Muscle of leg (tissue), 11 donors: ENCODE measurements around the gene FAM78A. TPM values are rescaled to one million over a fixed set of nuclear protein-coding genes. Genes with fewer than 3 reads are reported as not detected.
"Not testable (repeated sequence)": the region's sequence is repeated elsewhere in the genome, so short reads cannot be mapped to it uniquely, and the experiment has no call there.

Experiments
- DNase-seq: peaks from one replicate; pipeline ENCODE4 v3.0.0; 2013
- H3K27ac ChIP-seq: one replicate; pipeline ENCODE4 v1.5.1; 2013; ENCODE audit warnings: mild to moderate bottlenecking, low read length, control low read depth
- H3K27me3 ChIP-seq: one replicate; pipeline ENCODE4 v1.6.1; 2013; ENCODE audit warnings: low read length; ENCODE audit not compliant: control insufficient read depth, insufficient read depth
- H3K36me3 ChIP-seq: one replicate; pipeline ENCODE4 v1.6.1; 2013; ENCODE audit warnings: low read length; ENCODE audit not compliant: control insufficient read depth, insufficient read depth
- H3K4me1 ChIP-seq: one replicate; pipeline ENCODE4 v1.6.1; 2013; ENCODE audit warnings: low read length; ENCODE audit not compliant: control insufficient read depth, insufficient read depth
- H3K4me3 ChIP-seq: one replicate; pipeline ENCODE4 v1.5.1; 2013; ENCODE audit warnings: low read length, control low read depth
- H3K9me3 ChIP-seq: replicated peaks from 2 replicates; pipeline ENCODE4 v1.6.1; 2013; ENCODE audit warnings: low read depth, low read length; ENCODE audit not compliant: control insufficient read depth
- WGBS: methylation state at CpG from one replicate; pipeline ENCODE4 v1.1.5; 2013; ENCODE audit warnings: missing lambda C conversion rate; ENCODE audit not compliant: insufficient coverage; 5-methylcytosine and 5-hydroxymethylcytosine counted together
- polyA plus RNA-seq, 8 donors: library from polyadenylated mRNA; unstranded; fragments of 120-200 nt; gene quantifications; one replicate each; pipeline versions ENCODE4 v1.2.1 to v1.2.3, GENCODE V29; 2013; ENCODE audit warnings: inconsistent platforms in 1 of 8, low replicate concordance in 1 of 8; ENCODE audit not compliant: insufficient read length in 8 of 8, insufficient read depth in 1 of 8
- total RNA-seq: library from RNA; stranded (reverse); fragments of 120-200 nt; gene quantifications from one replicate; pipeline ENCODE4 v1.2.4, GENCODE V29; 2013

FAM78A gene
- total and polyA plus RNA-seq, 9 donors: 23.0 to 45.2 (median 33.1) TPM

GRCh38 chr9:131274674-131275331 lies 1.5 kb downstream of the FAM78A start:
- H3K4me3 ChIP-seq: peak overlapping the region; percentile 67
- peaks cover 13% of the 10 kb centered on the region for H3K27me3 ChIP-seq
- WGBS: 58% methylated on average over 12 of the region's 18 CpGs
- peaks cover 63% of the 10 kb centered on the region for H3K4me1 ChIP-seq
- DNase-seq: peak; percentile 59
- H3K27ac ChIP-seq: peak overlapping the region; percentile 93
- no peaks in the 10 kb centered on the region for H3K9me3 ChIP-seq
- H3K36me3 ChIP-seq: peaks cover 14% of the 10 kb centered on the region

GRCh38 chr9:131273856-131274673 lies 2.2 kb downstream of the FAM78A start:
- Histone ChIP-seq H3K27me3 (peaks cover 13% of the 10 kb centered on the region), H3K4me1 (peaks cover 64% of the 10 kb centered on the region), H3K27ac (peak overlapping the region; percentile 93), H3K36me3 (peaks cover 14% of the 10 kb centered on the region), H3K9me3 (no peaks in the 10 kb centered on the region), H3K4me3 (peak overlapping the region; percentile 67)
- no peak for DNase-seq
- 30% methylated on average over 2 of the region's 13 CpGs for WGBS

GRCh38 chr9:131273146-131273855 lies 3.0 kb downstream of the FAM78A start:
- Histone ChIP-seq H3K9me3 (no peaks in the 10 kb centered on the region), H3K36me3 (peaks cover 14% of the 10 kb centered on the region), H3K27ac (peak overlapping the region; percentile 93), H3K4me3 (peak overlapping the region; percentile 67), H3K4me1 (peaks cover 61% of the 10 kb centered on the region), H3K27me3 (peaks cover 13% of the 10 kb centered on the region)
- WGBS: 44% methylated on average over 13 of the region's 22 CpGs
- peak; percentile 53 for DNase-seq

GRCh38 chr9:131272212-131272611 lies 4.1 kb downstream of the FAM78A start:
- no peak overlapping the region for H3K4me3 ChIP-seq
- H3K4me1 ChIP-seq: peaks cover 63% of the 10 kb centered on the region
- peak overlapping the region; percentile 93 for H3K27ac ChIP-seq
- peaks cover 14% of the 10 kb centered on the region for H3K36me3 ChIP-seq
- DNase-seq: no peak
- peaks cover 13% of the 10 kb centered on the region for H3K27me3 ChIP-seq
- H3K9me3 ChIP-seq: no peaks in the 10 kb centered on the region
- no CpG with 5 or more reads among the region's 3 CpGs for WGBS

- Histone ChIP-seq H3K36me3 (peaks cover 14% of the 10 kb centered on the region), H3K9me3 (no peaks in the 10 kb centered on the region), H3K27ac (peak overlapping the region; percentile 82), H3K27me3 (peaks cover 13% of the 10 kb centered on the region), H3K4me1 (peaks cover 70% of the 10 kb centered on the region), H3K4me3 (no peak overlapping the region)
- whole genome bisulfite sequencing: 62% methylated on average over 6 of the region's 6 CpGs
- no peak for DNase-seq
Observed at GRCh38 chr9:131271506-131271931, 4.8 kb downstream of the FAM78A start.

- peaks cover 76% of the 10 kb centered on the region for H3K4me1 ChIP-seq
- H3K9me3 ChIP-seq, H3K27me3 ChIP-seq, DNase-seq, H3K4me3 ChIP-seq: not testable (repeated sequence)
- WGBS: 100% methylated on average over 1 of the region's 1 CpG
- peaks cover 12% of the 10 kb centered on the region for H3K36me3 ChIP-seq
- H3K27ac ChIP-seq: peak overlapping the region; percentile 82
Observed at GRCh38 chr9:131271016-131271273, 5.4 kb downstream of the FAM78A start.

- H3K4me1 ChIP-seq: peaks cover 81% of the 10 kb centered on the region
- peak; percentile 87 for DNase-seq
- 39% methylated on average over 14 of the region's 20 CpGs for WGBS
Observed at GRCh38 chr9:131270171-131271015, 5.9 kb downstream of the FAM78A start.

GRCh38 chr9:131266266-131267229 lies 9.8 kb downstream of the FAM78A start:
- Histone ChIP-seq H3K9me3 (no peaks in the 10 kb centered on the region), H3K27me3 (no peaks in the 10 kb centered on the region), H3K36me3 (peaks cover 7% of the 10 kb centered on the region), H3K4me1 (peaks cover 55% of the 10 kb centered on the region), H3K27ac (peak overlapping the region; percentile 69), H3K4me3 (no peak overlapping the region)
- WGBS: 49% methylated on average over 21 of the region's 26 CpGs
- DNase-seq: peak; percentile 68

More at GRCh38 chr9:131270171-131271015, 5.9 kb downstream of the FAM78A start:
- H3K36me3 ChIP-seq: peaks cover 12% of the 10 kb centered on the region
- no peaks in the 10 kb centered on the region for H3K9me3 ChIP-seq
- H3K27me3 ChIP-seq: peaks cover 4% of the 10 kb centered on the region
- no peak overlapping the region for H3K4me3 ChIP-seq
- peak overlapping the region; percentile 88 for H3K27ac ChIP-seq

GRCh38 chr9:131264231-131264630 lies 12.1 kb downstream of the FAM78A start:
- H3K9me3 ChIP-seq: no peaks in the 10 kb centered on the region
- H3K4me3 ChIP-seq: no peak overlapping the region
- no peaks in the 10 kb centered on the region for H3K27me3 ChIP-seq
- H3K36me3 ChIP-seq: peaks cover 25% of the 10 kb centered on the region
- WGBS: 77% methylated on average over 10 of the region's 11 CpGs
- no peak for DNase-seq
- peaks cover 40% of the 10 kb centered on the region for H3K4me1 ChIP-seq
- H3K27ac ChIP-seq: no peak overlapping the region
